Neuron (in vitro differentiated cells): Measurements from ENCODE around the gene SLC7A4.
"Not testable (repeated sequence)": the region's sequence is repeated elsewhere in the genome, so short reads cannot be mapped to it uniquely, and the experiment has no call there.

Source experiments
- H2AFZ ChIP-seq: one replicate; pipeline ENCODE4 v1.6.1; 2013; ENCODE audit warnings: low read depth, mild to moderate bottlenecking, inconsistent platforms, low read length, moderate library complexity
- H3K27me3 ChIP-seq: one replicate; pipeline ENCODE4 v1.6.1; 2013; ENCODE audit warnings: low read length; ENCODE audit not compliant: insufficient read depth
- H3K36me3 ChIP-seq: one replicate; pipeline ENCODE4 v1.6.1; 2013; ENCODE audit warnings: low read length; ENCODE audit not compliant: insufficient read depth
- H3K4me1 ChIP-seq: one replicate; pipeline ENCODE4 v1.6.1; 2013; ENCODE audit warnings: low read length; ENCODE audit not compliant: insufficient read depth
- H3K4me3 ChIP-seq: 2 replicates; pipeline ENCODE4 v1.5.1; 2013; ENCODE audit warnings: mild to moderate bottlenecking, low read length, moderate library complexity
- H3K9me3 ChIP-seq: one replicate; pipeline ENCODE4 v1.6.1; 2013; ENCODE audit warnings: low read length

SLC7A4 gene

DNA sequence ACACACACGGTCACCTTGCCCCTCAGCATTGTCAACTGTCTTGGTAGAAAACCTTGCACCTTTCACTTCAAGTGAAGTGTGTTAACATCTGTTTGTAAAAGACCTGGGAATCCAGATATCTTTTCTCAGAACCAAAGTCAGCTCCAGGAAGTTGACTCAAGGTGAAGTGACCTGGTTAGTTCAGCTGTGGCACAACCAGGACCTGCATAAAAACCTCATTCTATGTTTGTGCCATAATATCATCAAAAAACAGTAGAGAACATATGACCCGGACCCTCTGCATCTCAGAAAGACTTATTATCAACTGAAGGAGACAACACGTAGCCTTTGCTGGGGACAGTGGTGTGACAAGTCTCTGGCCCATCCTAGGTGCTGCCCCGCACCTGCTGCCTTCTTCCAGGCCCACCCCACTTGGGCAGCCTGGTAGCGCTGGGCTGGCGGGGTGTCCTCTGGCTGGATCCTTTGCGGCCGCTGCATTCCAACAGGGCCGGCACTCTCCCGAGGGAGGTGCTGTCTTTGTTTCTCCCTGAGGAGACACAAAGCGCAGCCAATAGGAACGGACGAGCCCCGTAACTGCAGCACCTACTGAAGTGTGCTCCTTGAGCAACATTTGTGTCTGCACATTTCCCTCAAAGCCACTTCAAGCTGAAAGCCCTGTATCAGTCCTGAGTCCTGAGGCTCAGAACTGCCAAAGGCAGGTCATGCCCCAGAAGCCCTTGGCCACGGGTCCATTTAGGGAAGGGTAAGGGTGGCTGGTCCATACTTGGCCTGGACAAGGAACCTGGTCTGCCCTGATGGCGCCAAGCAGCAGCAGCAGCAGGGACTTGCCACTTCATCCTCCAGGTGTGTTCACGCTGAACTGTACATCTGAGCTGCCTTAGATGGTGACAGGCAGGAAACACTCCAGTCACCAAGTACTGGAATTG is 38.6 kb upstream of the SLC7A4 start:
- Histone ChIP-seq H2AFZ (no peak overlapping the region), H3K4me1 (no peaks in the 10 kb centered on the region), H3K27me3 (peaks cover 5% of the 10 kb centered on the region), H3K4me3 (no peak overlapping the region), H3K9me3 (no peaks in the 10 kb centered on the region), H3K36me3 (no peaks in the 10 kb centered on the region)

DNA sequence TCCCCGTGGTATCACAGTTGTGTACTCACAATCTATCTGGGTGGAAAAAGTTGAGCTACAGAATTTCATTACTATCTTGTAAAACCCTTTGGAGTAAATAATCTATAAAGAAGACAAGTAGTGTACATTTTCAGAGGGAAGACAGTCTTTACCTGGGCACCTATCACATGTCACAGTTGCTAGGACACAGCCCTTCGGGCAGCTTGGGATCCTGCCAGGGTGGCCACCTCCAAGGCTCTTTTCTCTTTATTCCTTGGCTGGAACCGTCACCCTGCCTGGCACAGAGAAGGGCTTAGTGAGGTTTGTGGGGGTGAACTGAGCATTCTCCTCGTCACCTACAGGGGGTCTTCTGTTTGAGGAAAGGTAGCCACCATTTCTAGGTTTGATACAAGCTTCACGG is 37.0 kb upstream of the SLC7A4 start:
- no peak overlapping the region for H3K4me3 ChIP-seq
- no peaks in the 10 kb centered on the region for H3K4me1 ChIP-seq
- no peaks in the 10 kb centered on the region for H3K36me3 ChIP-seq
- no peak overlapping the region for H2AFZ ChIP-seq
- H3K27me3 ChIP-seq = peaks cover 5% of the 10 kb centered on the region
- H3K9me3 ChIP-seq = no peaks in the 10 kb centered on the region

DNA sequence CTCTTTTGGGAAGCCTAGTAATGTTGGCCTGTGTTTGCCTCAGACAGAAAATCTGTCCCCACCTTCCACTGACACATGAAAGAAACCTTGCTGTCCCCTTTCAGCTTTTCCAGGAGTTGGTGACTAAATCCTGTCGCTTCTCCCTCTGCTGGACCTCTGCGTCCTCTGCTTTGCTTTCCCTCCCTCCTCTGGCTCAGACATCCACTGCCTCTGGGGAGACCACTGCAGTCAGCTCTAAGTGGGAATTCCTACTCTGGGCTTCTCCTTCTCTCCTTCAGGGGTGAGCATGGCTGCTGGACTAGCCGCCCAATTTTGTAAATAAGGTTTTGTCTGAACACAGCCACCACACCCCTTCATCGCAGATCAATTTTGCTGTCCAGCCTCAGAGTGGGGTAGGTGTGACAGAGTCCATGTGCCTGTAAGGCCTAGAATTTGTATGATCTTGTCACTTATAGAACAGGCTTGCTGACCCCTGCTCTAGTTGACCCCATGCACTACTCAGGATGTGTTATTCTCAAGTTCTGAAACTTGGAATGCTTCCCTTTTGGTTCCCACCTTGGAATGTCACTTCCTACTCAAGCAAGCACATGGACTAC is 36.4 kb upstream of the SLC7A4 start:
- Histone ChIP-seq H3K27me3 (peaks cover 1% of the 10 kb centered on the region), H3K4me3 (no peak overlapping the region), H3K36me3 (no peaks in the 10 kb centered on the region), H3K9me3 (no peaks in the 10 kb centered on the region), H2AFZ (no peak overlapping the region), H3K4me1 (no peaks in the 10 kb centered on the region)

DNA sequence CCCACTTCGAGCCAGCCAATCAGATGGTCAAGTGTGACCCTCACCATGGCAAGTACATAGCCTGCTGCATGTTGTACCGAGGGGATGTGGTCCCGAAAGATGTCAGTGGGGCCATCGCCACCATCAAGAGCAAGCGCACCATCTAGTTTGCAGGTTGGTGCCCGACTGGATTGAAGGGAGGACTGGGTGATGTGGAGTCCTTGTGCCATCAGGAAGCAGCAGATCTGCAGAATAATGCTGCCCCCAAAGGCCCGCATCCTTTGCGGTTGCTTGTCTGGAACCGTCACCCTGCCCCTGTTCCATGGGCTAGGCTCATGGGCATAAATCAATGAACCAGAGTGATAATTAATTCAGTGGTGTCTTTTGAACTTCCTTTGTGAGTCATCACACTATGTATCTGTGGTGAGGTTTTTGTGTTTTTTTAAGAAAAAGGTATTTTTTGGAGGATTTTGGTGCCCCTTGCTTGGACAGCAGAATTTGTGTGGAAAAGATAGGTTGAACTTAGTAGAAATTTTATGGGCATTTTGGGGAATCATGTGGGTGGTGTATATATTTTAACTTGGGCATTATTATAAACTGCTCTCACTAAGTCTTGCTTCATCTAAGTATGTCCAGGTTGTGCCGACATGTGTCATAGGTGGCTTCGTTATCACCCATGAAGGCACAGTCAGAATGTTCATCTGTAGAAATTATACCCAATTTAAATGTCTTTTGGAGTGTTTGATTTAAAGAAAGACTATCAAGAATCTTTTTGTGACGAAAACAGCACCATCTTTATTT is 35.7 kb upstream of the SLC7A4 start:
- no peaks in the 10 kb centered on the region for H3K9me3 ChIP-seq

DNA sequence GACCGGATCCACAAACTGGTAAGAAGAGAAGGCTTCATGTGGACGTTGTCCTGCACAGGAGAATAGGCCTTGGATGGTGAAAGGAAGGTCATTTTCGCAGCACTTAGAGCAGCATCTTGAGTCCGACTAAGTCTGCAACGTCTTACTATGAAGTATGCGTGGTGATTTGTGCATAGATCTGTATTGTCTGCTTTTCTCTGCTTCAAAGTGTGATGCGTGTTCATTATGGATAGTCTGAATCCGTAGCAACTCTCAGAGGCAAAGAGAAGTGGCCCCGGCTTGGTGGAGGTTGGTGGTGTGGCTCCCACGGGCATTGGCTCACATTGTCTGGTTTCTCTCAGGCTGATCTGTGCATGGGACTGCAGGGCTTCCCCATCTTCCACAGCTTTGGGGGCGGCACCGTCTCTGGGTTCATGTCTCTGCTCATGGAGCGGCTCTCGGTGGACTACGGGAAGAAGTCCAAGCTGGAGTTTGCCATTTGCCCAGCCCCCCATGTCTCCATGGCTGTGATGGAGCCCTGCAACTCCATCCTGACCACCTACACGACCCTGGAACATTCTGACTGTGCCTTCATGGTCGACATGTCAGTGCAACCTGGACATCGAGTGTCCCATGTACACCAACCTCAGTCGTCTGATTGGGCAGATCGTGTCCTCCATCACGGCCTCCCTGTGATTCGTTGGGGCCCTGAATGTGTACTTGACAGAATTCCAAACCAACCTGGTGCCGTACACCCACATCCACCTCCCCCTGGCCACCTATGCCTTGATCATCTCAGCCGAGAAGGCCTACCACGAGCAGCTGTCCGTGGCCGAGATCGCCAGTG is 34.9 kb upstream of the SLC7A4 start:
- H3K9me3 ChIP-seq = no peaks in the 10 kb centered on the region

More for the DNA sequence above, 35.7 kb upstream of the SLC7A4 start:
- Histone ChIP-seq H3K27me3 (no peaks in the 10 kb centered on the region), H3K4me3 (no peak overlapping the region), H3K4me1 (no peaks in the 10 kb centered on the region), H3K36me3 (no peaks in the 10 kb centered on the region), H2AFZ (no peak overlapping the region)

DNA sequence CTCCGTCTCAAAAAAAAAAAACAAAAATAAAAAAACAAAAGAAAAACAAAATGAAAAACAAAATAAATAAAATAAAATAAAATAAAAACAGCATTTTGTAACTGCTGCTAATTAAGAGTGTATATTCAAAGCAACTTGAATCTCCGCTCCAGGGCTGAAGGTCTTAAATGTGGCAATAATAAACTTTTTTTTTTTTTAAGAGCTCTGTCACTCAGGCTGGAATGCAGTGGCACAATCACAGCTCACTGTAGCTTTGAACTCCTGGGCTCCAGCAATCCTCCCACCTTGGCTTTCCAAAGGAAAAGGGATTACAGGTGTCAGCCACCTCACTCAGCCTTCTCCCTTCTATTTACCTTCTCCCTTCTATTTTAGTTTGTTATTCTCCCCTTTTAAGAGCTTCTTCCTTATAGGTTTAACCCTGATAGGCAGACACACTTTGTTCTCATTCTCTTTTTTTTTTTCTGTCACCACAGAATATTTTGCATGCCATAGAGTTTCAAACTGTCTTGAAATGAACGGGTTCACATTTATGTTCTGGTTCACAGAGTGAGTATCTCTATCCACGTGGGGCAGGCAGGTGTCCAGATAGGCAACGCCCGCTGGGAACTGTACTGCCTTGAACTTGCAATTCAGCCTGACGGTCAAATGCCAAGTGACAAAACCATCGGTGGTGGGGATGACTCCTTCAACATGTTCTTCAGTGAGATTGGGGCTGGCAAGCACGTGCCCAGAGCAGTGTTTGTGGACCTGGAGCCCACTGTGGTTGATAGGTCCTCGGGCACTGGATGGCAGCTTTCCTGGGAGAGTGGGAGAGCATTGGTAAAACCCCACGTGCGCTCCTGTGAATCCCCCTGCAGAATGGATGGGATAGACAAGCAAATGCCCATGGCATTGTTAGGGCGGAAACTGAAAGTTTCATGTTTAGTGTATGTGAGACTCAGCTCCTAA is 32.8 kb upstream of the SLC7A4 start:
- Histone ChIP-seq H3K27me3 (no peaks in the 10 kb centered on the region), H3K9me3 (no peaks in the 10 kb centered on the region), H3K36me3 (no peaks in the 10 kb centered on the region), H2AFZ (no peak overlapping the region), H3K4me1 (no peaks in the 10 kb centered on the region), H3K4me3 (no peak overlapping the region)

More for the DNA sequence above, 34.9 kb upstream of the SLC7A4 start:
- no peak overlapping the region for H2AFZ ChIP-seq
- no peaks in the 10 kb centered on the region for H3K36me3 ChIP-seq
- no peaks in the 10 kb centered on the region for H3K27me3 ChIP-seq
- H3K4me1 ChIP-seq = no peaks in the 10 kb centered on the region
- H3K4me3 ChIP-seq = no peak overlapping the region

DNA sequence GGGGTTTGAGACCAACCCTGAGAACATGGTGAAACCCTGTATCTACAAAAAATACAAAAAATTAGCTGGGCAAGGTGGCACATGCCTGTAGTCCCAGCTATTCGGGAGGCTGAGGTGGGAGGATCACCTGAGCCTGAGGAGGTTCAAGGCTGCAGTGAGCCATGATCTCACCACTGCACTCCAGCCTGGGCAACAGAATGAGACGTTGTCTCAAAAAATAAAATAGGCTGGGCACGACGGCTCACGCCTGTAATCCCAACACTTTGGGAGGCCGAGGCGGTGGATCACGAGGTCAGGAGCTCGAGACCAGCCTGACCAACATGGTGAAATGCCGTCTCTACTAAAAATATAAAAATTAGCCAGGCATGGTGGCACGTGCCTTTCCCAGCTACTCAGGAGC is 32.1 kb upstream of the SLC7A4 start:
- H3K4me3 ChIP-seq, H3K4me1 ChIP-seq, H3K36me3 ChIP-seq, H3K9me3 ChIP-seq, H3K27me3 ChIP-seq, H2AFZ ChIP-seq: not testable (repeated sequence)

DNA sequence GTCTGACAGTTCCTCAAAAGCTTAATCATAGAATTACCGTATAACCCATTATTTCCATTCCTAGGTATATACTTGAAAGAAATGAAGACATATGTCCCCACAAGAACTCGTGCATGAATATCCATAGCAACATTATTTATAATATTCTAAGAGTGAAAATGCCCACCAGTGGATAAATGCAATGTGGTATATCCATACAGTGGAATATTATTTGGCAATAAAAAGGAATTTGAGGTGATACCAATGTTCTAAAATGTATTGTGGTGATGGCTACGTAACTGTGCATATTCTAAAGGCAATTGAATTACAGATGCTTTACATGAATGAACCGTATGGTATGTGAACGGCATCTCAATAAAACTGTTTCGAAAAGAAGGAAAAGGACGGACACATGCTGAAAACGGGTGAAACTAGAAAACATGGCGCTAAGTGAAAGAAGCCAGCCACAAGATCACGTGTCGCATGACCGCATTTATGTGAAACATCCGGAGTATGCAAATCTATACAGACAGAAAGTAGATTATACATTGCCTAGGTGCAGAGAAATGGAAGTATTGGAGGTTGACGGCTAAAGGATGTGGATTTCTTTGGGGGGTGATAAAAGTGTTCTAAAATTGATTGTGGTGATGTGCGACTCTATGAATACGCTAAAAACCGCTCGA is 29.4 kb upstream of the SLC7A4 start:
- H3K27me3 ChIP-seq, H2AFZ ChIP-seq, H3K36me3 ChIP-seq, H3K4me1 ChIP-seq, H3K4me3 ChIP-seq, H3K9me3 ChIP-seq: not testable (repeated sequence)

DNA sequence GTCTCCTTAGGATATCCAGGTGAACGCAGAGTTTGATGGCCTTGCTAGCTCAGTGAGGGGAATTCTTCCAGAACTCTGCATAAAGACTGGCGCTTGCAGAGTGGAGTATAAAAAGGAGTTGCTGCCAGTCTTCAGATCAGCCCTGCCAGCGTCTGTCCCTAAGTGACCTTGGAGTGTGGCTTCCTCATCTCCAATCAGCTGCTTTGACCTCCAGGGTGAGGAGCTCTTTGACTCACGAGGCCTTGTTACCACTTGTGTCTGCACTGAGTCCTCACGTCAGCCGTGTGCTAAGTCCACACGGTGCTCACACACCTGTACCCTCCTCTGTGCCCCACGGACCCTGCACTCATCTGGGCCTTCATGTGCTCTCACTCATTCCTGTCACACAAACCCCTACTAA is 28.0 kb upstream of the SLC7A4 start:
- not testable (repeated sequence) for H3K4me3 ChIP-seq, H3K9me3 ChIP-seq, H2AFZ ChIP-seq, H3K36me3 ChIP-seq, H3K27me3 ChIP-seq, H3K4me1 ChIP-seq

DNA sequence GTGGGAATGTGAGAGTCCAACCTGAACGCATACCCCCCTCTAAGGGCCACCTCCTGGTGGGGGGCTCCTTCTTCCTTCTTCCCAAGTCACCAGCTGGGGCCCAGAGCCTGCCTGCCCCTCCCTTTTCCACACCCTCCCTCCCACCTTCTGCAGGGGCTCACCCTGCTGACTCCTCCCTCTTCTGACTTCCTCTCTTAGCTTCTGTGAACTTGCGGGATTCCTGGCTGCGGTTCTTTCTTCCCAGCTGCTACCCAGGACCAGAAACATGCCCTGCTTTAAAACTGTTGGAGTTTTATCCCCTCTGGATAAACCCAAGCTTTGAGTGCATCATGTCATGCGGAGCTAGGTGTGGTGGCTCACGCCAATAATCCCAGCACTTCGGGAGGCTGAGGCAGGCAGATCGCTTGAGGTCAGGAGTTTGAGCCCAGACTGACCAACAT is 23.5 kb upstream of the SLC7A4 start:
- H3K4me1 ChIP-seq = peaks cover 9% of the 10 kb centered on the region
- H3K27me3 ChIP-seq = peaks cover 6% of the 10 kb centered on the region
- no peak overlapping the region for H3K4me3 ChIP-seq
- no peaks in the 10 kb centered on the region for H3K36me3 ChIP-seq
- no peaks in the 10 kb centered on the region for H3K9me3 ChIP-seq
- H2AFZ ChIP-seq = no peak overlapping the region

DNA sequence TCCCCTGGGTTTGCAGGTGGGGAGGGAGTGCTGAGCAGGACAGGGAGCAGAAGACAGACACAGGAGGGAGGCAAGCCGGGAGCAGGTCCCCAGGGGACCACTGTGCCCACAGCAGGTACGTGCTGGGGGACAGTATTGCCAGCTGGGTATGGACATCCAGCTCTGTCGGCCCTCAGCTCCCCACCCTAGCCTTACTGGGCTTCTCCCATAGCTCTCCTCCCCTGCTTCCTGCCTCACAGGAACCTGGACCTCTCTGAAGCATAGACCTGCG is 23.1 kb upstream of the SLC7A4 start:
- Histone ChIP-seq H3K9me3 (no peaks in the 10 kb centered on the region), H3K4me3 (no peak overlapping the region), H2AFZ (no peak overlapping the region), H3K27me3 (peaks cover 6% of the 10 kb centered on the region), H3K36me3 (no peaks in the 10 kb centered on the region), H3K4me1 (peaks cover 9% of the 10 kb centered on the region)
